Endothelial cell of umbilical vein (primary cell): ENCODE measurements around the gene CROCC. TPM values are rescaled to one million over a fixed set of nuclear protein-coding genes. Genes with fewer than 3 reads are reported as not detected.

Experiments
- BruUV-seq: library from RNA; stranded (reverse); fragments of 400-500 nt; replicated peaks from 2 replicates; lab custom pipeline; 2021; lab: Mats Ljungman, UMichigan
- CTCF ChIA-PET: fragments of 300-600, 350-600 bp; sonication (Branson Sonifier 250); formaldehyde crosslinking; loops from one replicate; lab custom pipeline; 2021; ENCODE audit warnings: antibody characterized with exemption, inconsistent platforms; lab: Charles Lee
- POLR2A ChIA-PET: fragments of 300-600, 350-600 bp; sonication (Branson Sonifier 250); formaldehyde crosslinking; loops from one replicate; lab custom pipeline; 2021; ENCODE audit warnings: antibody characterized with exemption, inconsistent platforms; lab: Charles Lee
- DNase-seq: peaks from one replicate; pipeline ENCODE4 v3.0.0-alpha.2; 2011; ENCODE audit warnings: low read depth, low spot score
- FAIRE-seq: peaks from 2 replicates; lab custom pipeline; 2011; peaks lifted over from hg19 to GRCh38; lab: Jason Lieb, UNC
- H2AFZ ChIP-seq: 2 replicates; pipeline ENCODE4 v1.6.0; 2012; ENCODE audit warnings: low read depth, low read length, control low read depth, inconsistent platforms
- H3K27ac ChIP-seq: 2 replicates; pipeline ENCODE4 v1.5.1; 2011; ENCODE audit warnings: low read depth, mild to moderate bottlenecking, control low read depth, low read length, moderate library complexity; ENCODE audit not compliant: insufficient read depth
- H3K27me3 ChIP-seq, 2 experiments: 2 replicates each; pipeline versions ENCODE4 v1.6.0 to v1.6.1; 2011; ENCODE audit warnings: low read length in 2 of 2, mixed read lengths in 1 of 2; ENCODE audit not compliant: control insufficient read depth in 2 of 2, insufficient read depth in 2 of 2
- H3K36me3 ChIP-seq, 2 experiments: 2 replicates in 1 of 2; 3 replicates in 1 of 2; pipeline ENCODE4 v1.5.1; 2011; ENCODE audit warnings: low read length in 2 of 2, mild to moderate bottlenecking in 1 of 2, moderate library complexity in 1 of 2; ENCODE audit not compliant: control insufficient read depth in 2 of 2, insufficient read depth in 2 of 2; ENCODE audit errors: extremely low read depth in 1 of 2
- H3K4me1 ChIP-seq: 3 replicates; pipeline ENCODE4 v1.5.1; 2011; ENCODE audit warnings: mild to moderate bottlenecking, low read length; ENCODE audit not compliant: control insufficient read depth, insufficient read depth; ENCODE audit errors: extremely low read depth
- H3K4me2 ChIP-seq: 2 replicates; pipeline ENCODE4 v1.6.1; 2011; ENCODE audit warnings: low read length, control low read depth, mixed read lengths; ENCODE audit not compliant: insufficient read depth
- H3K4me3 ChIP-seq, 3 experiments: fragments of 200-600 bp in 1 of 3; sonication (generic), shearing (Covaris generic) in 1 of 3; replicated peaks in 1 of 3; 2 replicates each; pipeline ENCODE4 v1.5.1; 2011 to 2016; ENCODE audit warnings: control low read depth in 3 of 3, low read length in 3 of 3, mild to moderate bottlenecking in 2 of 3, inconsistent platforms in 1 of 3, low read depth in 1 of 3, moderate library complexity in 1 of 3; ENCODE audit not compliant: insufficient read depth in 1 of 3
- H3K79me2 ChIP-seq: 2 replicates; pipeline ENCODE4 v1.6.0; 2012; ENCODE audit warnings: low read length, inconsistent platforms; ENCODE audit not compliant: control insufficient read depth, insufficient read depth
- H3K9ac ChIP-seq: replicated peaks from 2 replicates; pipeline ENCODE3; 2011; ENCODE audit warnings: low read length, control low read depth; ENCODE audit not compliant: insufficient read depth; ENCODE audit errors: extremely low read depth
- H3K9me1 ChIP-seq: replicated peaks from 3 replicates; pipeline ENCODE4 v1.6.0; 2011; ENCODE audit warnings: mild to moderate bottlenecking, low read length; ENCODE audit not compliant: control insufficient read depth, insufficient read depth; ENCODE audit errors: extremely low read depth
- H3K9me3 ChIP-seq: replicated peaks from 2 replicates; pipeline ENCODE4 v1.5.1; 2012; ENCODE audit warnings: low read length, inconsistent platforms; ENCODE audit not compliant: control insufficient read depth, insufficient read depth
- H4K20me1 ChIP-seq: replicated peaks from 2 replicates; pipeline ENCODE3; 2011; ENCODE audit warnings: mild to moderate bottlenecking, low read length; ENCODE audit not compliant: control insufficient read depth, insufficient read depth; ENCODE audit errors: extremely low read depth
- EZH2 ChIP-seq: IDR thresholded peaks from 2 replicates; pipeline ENCODE4 v1.6.1; 2012; ENCODE audit warnings: borderline replicate concordance, low read depth, mild to moderate bottlenecking, moderate library complexity, low read length, inconsistent platforms; ENCODE audit not compliant: severe bottlenecking
- FOS ChIP-seq: IDR thresholded peaks from 2 replicates; pipeline ENCODE4 v1.6.1; 2011; ENCODE audit warnings: mild to moderate bottlenecking, low read length, moderate library complexity, borderline replicate concordance; ENCODE audit not compliant: insufficient read depth
- GATA2 ChIP-seq: IDR thresholded peaks from 2 replicates; pipeline ENCODE4 v1.7.0; 2011; ENCODE audit warnings: low read depth, mild to moderate bottlenecking, moderate library complexity, mixed read lengths, low read length; ENCODE audit not compliant: insufficient read length, insufficient read depth
- JUN ChIP-seq: IDR thresholded peaks from 2 replicates; pipeline ENCODE4 v1.6.1; 2011; ENCODE audit warnings: borderline replicate concordance, low read depth; ENCODE audit not compliant: insufficient read length, insufficient read depth
- MYC ChIP-seq: IDR thresholded peaks from one replicate; pipeline ENCODE4 v1.6.1; 2011; ENCODE audit warnings: mild to moderate bottlenecking, low read depth, low read length
- POLR2A ChIP-seq: IDR thresholded peaks from 2 replicates; pipeline ENCODE4 v1.6.1; 2012; ENCODE audit warnings: low read depth, mild to moderate bottlenecking, control low read depth, low read length
- POLR2AphosphoS5 ChIP-seq: IDR thresholded peaks from 2 replicates; pipeline ENCODE4 v1.6.1; 2012; ENCODE audit warnings: low read depth, mild to moderate bottlenecking, control low read depth, low read length, moderate library complexity; ENCODE audit not compliant: insufficient read depth
- dilution Hi-C: fragments of 300-500 bp; cut with MboI; formaldehyde crosslinking; loops from one replicate; pipeline ENCODE4 v1.15.0; 2019; ENCODE audit warnings: low sequenced_read_pairs; ENCODE audit not compliant: extremely low pct_ligation_motif_present
- intact Hi-C: fragments of 100-400 bp; cut with micrococcal nuclease; formaldehyde crosslinking; loops from one replicate; pipeline ENCODE4 v1.10.0; 2022
- polyA plus RNA-seq, 4 experiments: library from polyadenylated mRNA; depleted of rRNA in 3 of 4; stranded (reverse) in 3 of 4; unstranded in 1 of 4; fragments of >200 nt; gene quantifications; 2 replicates each; pipeline versions ENCODE4 v1.2.1 to v1.2.3, GENCODE V29; 2011 to 2012; ENCODE audit warnings: missing spikeins in 1 of 4
- total RNA-seq: library from RNA; stranded (reverse); gene quantifications from 2 replicates; pipeline ENCODE4 v1.2.3, GENCODE V29; 2021
- TF ChIP-seq, protein P1 (sequence below), 2 donors: IDR thresholded peaks; 1 replicate in 1 of 2; 2 replicates in 1 of 2; pipeline ENCODE4 v1.5.1; 2011; ENCODE audit warnings: low read length in 2 of 2, mild to moderate bottlenecking in 2 of 2, moderate library complexity in 2 of 2, control low read depth in 1 of 2, inconsistent platforms in 1 of 2, low read depth in 1 of 2; ENCODE audit not compliant: insufficient read depth in 1 of 2; ENCODE audit errors: extremely low read depth in 1 of 2
- TF ChIP-seq, protein P2 (sequence below): IDR thresholded peaks from 2 replicates; pipeline ENCODE4 v1.6.1; 2011; ENCODE audit not compliant: insufficient read depth, insufficient read length

Gene CROCC
- total and polyA plus RNA-seq, 2 donors (not counting 3 experiments of a cell fraction or from before 2014, with no cell fraction given): 18.3 to 35.5 TPM

DNA sequence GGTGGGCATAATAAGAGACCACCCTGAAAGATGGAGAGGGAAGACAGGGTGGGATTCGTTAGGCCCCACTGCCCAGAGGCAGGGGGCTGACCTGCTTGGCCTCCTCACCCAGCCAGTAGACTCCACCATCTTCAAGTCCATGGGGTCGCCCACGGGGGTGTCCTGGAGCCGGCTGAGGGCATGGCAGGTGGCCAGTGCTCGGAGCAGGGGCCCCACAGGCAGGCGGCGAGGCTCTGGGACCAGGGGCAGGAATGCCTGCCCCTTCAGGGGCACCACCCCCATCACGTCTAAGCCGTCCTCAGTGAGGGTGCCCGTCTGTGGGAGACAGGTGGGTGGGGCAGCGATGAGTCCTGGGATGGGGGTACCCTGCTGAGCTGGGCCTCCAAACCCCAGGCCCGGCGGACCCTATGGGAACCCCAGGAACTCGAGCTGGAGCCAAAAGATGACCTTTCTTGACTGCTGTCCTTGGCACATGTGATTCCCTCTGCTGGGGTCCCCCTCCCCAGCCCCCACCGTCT, 71.8 kb downstream of the CROCC start:
- BruUV-seq: no TSS peak
- Histone ChIP-seq H3K79me2 (no peaks in the 10 kb centered on the region), H3K36me3 (peaks cover 0 to 17% of the 10 kb centered on the region in 2 experiments), H3K4me3 (no peak overlapping the region), H3K27me3 (no peaks in the 10 kb centered on the region), H3K4me2 (no peak overlapping the region), H3K9me1 (no peaks in the 10 kb centered on the region), H3K4me1 (no peaks in the 10 kb centered on the region), H4K20me1 (no peaks in the 10 kb centered on the region), H3K9ac (no peak overlapping the region), H3K27ac (no peak overlapping the region), H2AFZ (no peak overlapping the region), H3K9me3 (no peaks in the 10 kb centered on the region)
- intact Hi-C loops (no loop called here), dilution Hi-C loops (no loop called here)
- ChIA-PET CTCF (no interaction called here), POLR2A (no interaction called here)
- FAIRE-seq (no peak), DNase-seq (no peak)
- no peak for TF ChIP-seq GATA2
- TF ChIP-seq, protein P1, sequence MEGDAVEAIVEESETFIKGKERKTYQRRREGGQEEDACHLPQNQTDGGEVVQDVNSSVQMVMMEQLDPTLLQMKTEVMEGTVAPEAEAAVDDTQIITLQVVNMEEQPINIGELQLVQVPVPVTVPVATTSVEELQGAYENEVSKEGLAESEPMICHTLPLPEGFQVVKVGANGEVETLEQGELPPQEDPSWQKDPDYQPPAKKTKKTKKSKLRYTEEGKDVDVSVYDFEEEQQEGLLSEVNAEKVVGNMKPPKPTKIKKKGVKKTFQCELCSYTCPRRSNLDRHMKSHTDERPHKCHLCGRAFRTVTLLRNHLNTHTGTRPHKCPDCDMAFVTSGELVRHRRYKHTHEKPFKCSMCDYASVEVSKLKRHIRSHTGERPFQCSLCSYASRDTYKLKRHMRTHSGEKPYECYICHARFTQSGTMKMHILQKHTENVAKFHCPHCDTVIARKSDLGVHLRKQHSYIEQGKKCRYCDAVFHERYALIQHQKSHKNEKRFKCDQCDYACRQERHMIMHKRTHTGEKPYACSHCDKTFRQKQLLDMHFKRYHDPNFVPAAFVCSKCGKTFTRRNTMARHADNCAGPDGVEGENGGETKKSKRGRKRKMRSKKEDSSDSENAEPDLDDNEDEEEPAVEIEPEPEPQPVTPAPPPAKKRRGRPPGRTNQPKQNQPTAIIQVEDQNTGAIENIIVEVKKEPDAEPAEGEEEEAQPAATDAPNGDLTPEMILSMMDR (IDR thresholded peaks at IDR 0.05; ENCODE audit: extremely low read depth in 1 of 2, insufficient read depth in 1 of 2, low read depth in 1 of 2, low read length in 2 of 2): no peak
- no peak for TF ChIP-seq MYC
- no peak for TF ChIP-seq POLR2A
- TF ChIP-seq JUN: no peak
- no peak for TF ChIP-seq FOS
- TF ChIP-seq POLR2AphosphoS5: no peak
- TF ChIP-seq, protein P2, sequence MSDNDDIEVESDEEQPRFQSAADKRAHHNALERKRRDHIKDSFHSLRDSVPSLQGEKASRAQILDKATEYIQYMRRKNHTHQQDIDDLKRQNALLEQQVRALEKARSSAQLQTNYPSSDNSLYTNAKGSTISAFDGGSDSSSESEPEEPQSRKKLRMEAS: no peak
- TF ChIP-seq EZH2: no peak
